Pancreas (tissue), 10 donors: ENCODE data around the gene CCDC9. TPM values are rescaled to one million over a fixed set of nuclear protein-coding genes. Genes with fewer than 3 reads are reported as not detected.

Experiments
- ATAC-seq, 4 donors: fragments of 200-7000 bp; cut with Tn5 transposase; one replicate each; pipeline versions ENCODE4 v1.8.0 to v1.9.1; 2020; ENCODE audit warnings: mild to moderate bottlenecking in 4 of 4, moderate library complexity in 4 of 4
- DNase-seq, 6 donors: peaks; one replicate each; pipeline ENCODE4 v3.0.0-alpha.2; 2020
- FAIRE-seq: peaks from 2 replicates; lab custom pipeline; 2012; peaks lifted over from hg19 to GRCh38; lab: Jason Lieb, UNC
- H3K27ac ChIP-seq, 4 donors: fragments of 200-600 bp; sonication (generic); 1 replicate in 3 of 4; 2 replicates in 1 of 4; pipeline versions ENCODE4 v1.5.0 to v1.8.0; 2020
- H3K27me3 ChIP-seq, 4 donors: fragments of 200-600 bp; one replicate each; pipeline ENCODE4 v1.8.0; 2021
- H3K36me3 ChIP-seq, 3 donors: fragments of 200-600 bp; sonication (generic) in 1 of 3; one replicate each; pipeline versions ENCODE4 v1.5.0 to v1.8.0; 2020 to 2021
- H3K4me1 ChIP-seq, 3 donors: fragments of 200-600 bp; one replicate each; pipeline ENCODE4 v1.8.0; 2021
- H3K4me3 ChIP-seq, 4 donors: fragments of 200-600 bp; sonication (generic) in 2 of 4; one replicate each; pipeline versions ENCODE4 v1.5.0 to v1.8.0; 2020 to 2021
- H3K9me3 ChIP-seq, 4 donors: fragments of 200-600 bp; one replicate each; pipeline ENCODE4 v1.8.0; 2021
- WGBS, 2 donors: extraction: QIAGEN DNeasy Blood & Tissue Kit; methylation state at CpG; one replicate each; pipeline ENCODE4 v1.1.7; 2013; 5-methylcytosine and 5-hydroxymethylcytosine counted together
- intact Hi-C, 3 donors: fragments of 100-400 bp; cut with DNase I; formaldehyde crosslinking; loops; one replicate each; pipeline versions ENCODE4 v1.11.1 to v1.14.2; 2022
- polyA plus RNA-seq, 2 donors: library from polyadenylated mRNA; stranded (reverse); fragments of 200-250 nt; gene quantifications; one replicate each; pipeline ENCODE4 v1.2.3, GENCODE V29; 2013
- total RNA-seq, 6 donors: library from RNA; stranded (reverse); fragmentation: NEBNext Ultra II Directional in 4 of 6; extraction: Animal tissue kit (Norgen Biotek cat#: 25700) in 4 of 6; gene quantifications; one replicate each; pipeline versions ENCODE4 v1.2.1 to v1.2.4, GENCODE V29; 2021 to 2023
- TF ChIP-seq, protein P1 (sequence below), 4 donors: fragments of 200-600 bp; sonication (generic) in 3 of 4; IDR thresholded peaks; one replicate each; pipeline versions ENCODE4 v1.5.0 to v1.8.0; 2021; ENCODE audit warnings: antibody characterized with exemption in 4 of 4
- donor health status: healthy with polysubstance abuse.
- donor health status: DM: no; HTN: no; CAD: no; lungs with moderate emphysema.
- donor health status: DM: no; HTN: no; CAD: no.
- donor health status: control.
- donor health status: control.
- donor health status: Bipolar disorder and iron deficiency.
- donor health status: DM: yes; HTN: yes; CAD: no.
- donor health status: DM: no; HTN: no; CAD: no.
- donor health status: DM: no; HTN: no; CAD: no.
- donor health status: DM: yes; HTN: yes; CAD: no.

CCDC9 gene
- total and polyA plus RNA-seq, 8 donors: 24.6 to 102 (median 37.8) TPM

DNA sequence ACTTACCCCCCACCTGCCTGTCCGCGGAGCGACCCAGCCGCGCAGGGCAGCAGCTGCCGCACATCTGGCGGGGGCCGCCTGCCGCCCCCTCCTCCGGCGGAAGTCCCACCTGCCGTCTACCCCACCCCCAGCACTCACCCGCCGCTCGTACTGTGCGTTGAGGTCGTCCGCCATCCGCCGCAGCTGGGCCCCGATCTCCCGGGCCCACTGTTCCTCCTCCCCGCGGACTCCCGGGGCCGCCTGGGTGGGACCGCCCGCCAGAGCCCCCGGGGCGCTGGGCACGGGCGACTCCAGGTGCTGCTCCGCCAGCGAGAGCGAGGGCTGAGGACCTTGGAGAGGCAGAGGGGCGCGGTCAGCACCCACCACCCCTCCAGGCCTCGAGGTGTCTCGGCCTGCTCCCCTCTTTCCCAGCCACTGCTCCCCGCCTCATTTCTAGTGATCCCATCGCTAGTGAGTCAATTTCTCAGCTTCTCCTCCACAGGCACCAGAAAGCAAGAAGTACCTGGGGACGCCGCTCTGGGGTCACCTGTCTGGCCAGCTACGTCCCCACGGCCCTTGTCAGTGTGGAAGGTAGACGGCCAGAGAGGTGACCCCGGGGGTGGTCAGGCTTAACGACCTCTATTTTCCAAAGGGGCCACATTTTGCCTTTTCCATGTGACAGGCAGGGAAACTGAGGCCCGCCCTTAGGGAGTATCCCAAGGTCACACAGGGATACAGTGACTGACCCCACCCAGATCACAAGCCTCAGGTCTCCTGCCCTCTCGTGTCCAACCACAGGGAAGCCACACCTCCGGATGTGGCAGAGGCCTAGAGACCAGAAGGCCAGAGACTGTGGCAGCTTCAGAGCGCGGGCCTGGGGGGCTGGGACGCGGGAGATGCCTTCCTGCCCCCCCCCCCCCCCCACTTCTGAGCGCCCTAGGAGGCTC, 29.6 kb upstream of the CCDC9 start:
- intact Hi-C loops: no loop called here
- peaks cover 0 to 20% (median 6%) of the 10 kb centered on the region in 3 donors for H3K4me1 ChIP-seq
- peak overlapping the region; percentile 93 to 97 (median 96) for H3K27ac ChIP-seq
- FAIRE-seq (no peak), ATAC-seq (peak; percentile 23 to 52 (median 36)), DNase-seq (peak; percentile 61 to 82 (median 75))
- no peaks in the 10 kb centered on the region for H3K27me3 ChIP-seq
- 13 to 14% methylated on average over 54 to 56 of the region's 56 CpGs for WGBS, 2 donors
- no peaks in the 10 kb centered on the region for H3K9me3 ChIP-seq
- peak overlapping the region; percentile 31 to 99 (median 73) for H3K4me3 ChIP-seq
- H3K36me3 ChIP-seq: peaks cover 0 to 5% (median under 1%) of the 10 kb centered on the region in 3 donors
- TF ChIP-seq, protein P1, sequence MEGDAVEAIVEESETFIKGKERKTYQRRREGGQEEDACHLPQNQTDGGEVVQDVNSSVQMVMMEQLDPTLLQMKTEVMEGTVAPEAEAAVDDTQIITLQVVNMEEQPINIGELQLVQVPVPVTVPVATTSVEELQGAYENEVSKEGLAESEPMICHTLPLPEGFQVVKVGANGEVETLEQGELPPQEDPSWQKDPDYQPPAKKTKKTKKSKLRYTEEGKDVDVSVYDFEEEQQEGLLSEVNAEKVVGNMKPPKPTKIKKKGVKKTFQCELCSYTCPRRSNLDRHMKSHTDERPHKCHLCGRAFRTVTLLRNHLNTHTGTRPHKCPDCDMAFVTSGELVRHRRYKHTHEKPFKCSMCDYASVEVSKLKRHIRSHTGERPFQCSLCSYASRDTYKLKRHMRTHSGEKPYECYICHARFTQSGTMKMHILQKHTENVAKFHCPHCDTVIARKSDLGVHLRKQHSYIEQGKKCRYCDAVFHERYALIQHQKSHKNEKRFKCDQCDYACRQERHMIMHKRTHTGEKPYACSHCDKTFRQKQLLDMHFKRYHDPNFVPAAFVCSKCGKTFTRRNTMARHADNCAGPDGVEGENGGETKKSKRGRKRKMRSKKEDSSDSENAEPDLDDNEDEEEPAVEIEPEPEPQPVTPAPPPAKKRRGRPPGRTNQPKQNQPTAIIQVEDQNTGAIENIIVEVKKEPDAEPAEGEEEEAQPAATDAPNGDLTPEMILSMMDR (IDR thresholded peaks at IDR 0.05): no peak

- H3K36me3 ChIP-seq: no peaks in the 10 kb centered on the region
- ATAC-seq (peak; percentile 9 to 44 (median 22)), FAIRE-seq (no peak), DNase-seq (peak; percentile 77 to 90 (median 84))
- WGBS, 2 donors: 12 to 14% methylated on average over 26 to 27 of the region's 27 CpGs
- H3K27ac ChIP-seq: peak overlapping the region; percentile 93 to 97 (median 96)
- intact Hi-C loops: no loop called here
- H3K27me3 ChIP-seq: no peaks in the 10 kb centered on the region
- no peaks in the 10 kb centered on the region for H3K9me3 ChIP-seq
- peaks cover 0 to 26% (median 14%) of the 10 kb centered on the region in 3 donors for H3K4me1 ChIP-seq
- TF ChIP-seq, protein P1 (IDR thresholded peaks at IDR 0.05): no peak
- H3K4me3 ChIP-seq: peak overlapping the region in 3 of 4 donors; percentile 47 to 99 (median 99)
Observed at GRCh38 chr19:47227352-47228167, 28.8 kb upstream of the CCDC9 start.

- Histone ChIP-seq H3K4me1 (peaks cover 0 to 26% (median 19%) of the 10 kb centered on the region in 3 donors), H3K27me3 (no peaks in the 10 kb centered on the region), H3K27ac (peak overlapping the region in 3 of 4 donors; percentile 46 to 97 (median 96)), H3K4me3 (peak overlapping the region; percentile 23 to 99 (median 65)), H3K36me3 (no peaks in the 10 kb centered on the region), H3K9me3 (no peaks in the 10 kb centered on the region)
- WGBS, 2 donors: 14 to 19% methylated on average over 28 to 50 of the region's 50 CpGs
- TF ChIP-seq, protein P1 (IDR thresholded peaks at IDR 0.05): no peak
- intact Hi-C loops: no loop called here
- no peak for FAIRE-seq
- DNase-seq: peak in 5 of 6 donors; percentile 43 to 80 (median 57)
- peak in 2 of 4 donors; percentile 0 to 1 for ATAC-seq
Observed at GRCh38 chr19:47228168-47228936, 28.0 kb upstream of the CCDC9 start.

DNA sequence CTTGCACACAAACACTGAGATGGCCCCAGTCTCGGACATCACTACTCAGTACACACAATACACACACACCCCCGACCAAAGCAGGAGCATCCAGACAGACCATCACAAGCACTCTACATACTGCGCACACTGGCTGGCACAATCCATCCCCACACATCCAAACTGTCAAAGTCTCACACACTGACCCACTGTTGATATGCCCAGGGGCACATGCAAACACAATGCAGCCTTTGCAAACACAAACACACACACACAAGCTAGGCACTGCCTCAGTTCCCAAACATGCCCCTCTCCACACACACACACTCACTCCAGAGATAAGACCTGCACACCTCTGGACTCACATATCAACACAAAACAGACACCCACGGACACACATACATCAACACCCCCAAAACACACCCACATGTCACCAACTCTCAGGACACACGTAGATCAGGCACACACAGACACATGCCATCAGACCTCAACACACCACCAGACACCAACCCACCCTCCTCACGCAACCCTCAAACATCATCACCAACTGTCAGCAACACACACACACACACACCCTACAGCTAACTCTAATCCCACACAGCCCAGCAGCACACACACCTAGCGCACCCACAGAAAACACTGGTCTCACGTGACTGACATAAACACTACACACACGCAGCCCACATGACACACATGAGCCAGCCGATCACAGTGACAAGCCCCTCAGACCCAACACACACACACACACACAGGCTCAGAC, 27.2 kb upstream of the CCDC9 start:
- peak overlapping the region in 2 of 4 donors; percentile 96 to 97 for H3K27ac ChIP-seq
- DNase-seq (no peak), ATAC-seq (no peak), FAIRE-seq (no peak)
- intact Hi-C loops: no loop called here
- H3K36me3 ChIP-seq: no peaks in the 10 kb centered on the region
- WGBS, 2 donors: 45 to 52% methylated on average over 10 of the region's 10 CpGs
- peaks cover 0 to 26% (median 19%) of the 10 kb centered on the region in 3 donors for H3K4me1 ChIP-seq
- no peaks in the 10 kb centered on the region for H3K9me3 ChIP-seq
- no peaks in the 10 kb centered on the region for H3K27me3 ChIP-seq
- TF ChIP-seq, protein P1 (IDR thresholded peaks at IDR 0.05): no peak
- H3K4me3 ChIP-seq: peak overlapping the region in 3 of 4 donors; percentile 31 to 99 (median 99)
